Fibroblast of the aortic adventitia (primary cell): ENCODE results near the gene IGFL4. TPM values are rescaled to one million over a fixed set of nuclear protein-coding genes. Genes with fewer than 3 reads are reported as not detected.
A peak's percentile ranks its signal among the peaks of the same experiment; 100 is the strongest.

Source experiments
- DNase-seq: peaks from one replicate; pipeline ENCODE4 v3.0.0-alpha.2; 2010; ENCODE audit warnings: low read depth
- H3K4me3 ChIP-seq: 2 replicates; pipeline ENCODE4 v1.5.1; 2011; ENCODE audit warnings: low read depth, mild to moderate bottlenecking, control low read depth, low read length, moderate library complexity
- CTCF ChIP-seq: IDR thresholded peaks from 2 replicates; pipeline ENCODE4 v1.5.1; 2011; ENCODE audit warnings: mild to moderate bottlenecking, low read length, control low read depth, inconsistent platforms; ENCODE audit not compliant: insufficient read depth
- total RNA-seq: library from RNA; depleted of rRNA; stranded (reverse); fragments of >200 nt; gene quantifications from 2 replicates; pipeline ENCODE4 v1.2.3, GENCODE V29; 2012; ENCODE audit warnings: low replicate concordance

Gene IGFL4
- total RNA-seq, 1 donor, result 0.27 TPM

GRCh38 chr19:46065486-46066071 is 24.8 kb upstream of the IGFL4 start:
- no peak for TF ChIP-seq CTCF
- peak; percentile 76 for DNase-seq
- no peak overlapping the region for H3K4me3 ChIP-seq

DNA sequence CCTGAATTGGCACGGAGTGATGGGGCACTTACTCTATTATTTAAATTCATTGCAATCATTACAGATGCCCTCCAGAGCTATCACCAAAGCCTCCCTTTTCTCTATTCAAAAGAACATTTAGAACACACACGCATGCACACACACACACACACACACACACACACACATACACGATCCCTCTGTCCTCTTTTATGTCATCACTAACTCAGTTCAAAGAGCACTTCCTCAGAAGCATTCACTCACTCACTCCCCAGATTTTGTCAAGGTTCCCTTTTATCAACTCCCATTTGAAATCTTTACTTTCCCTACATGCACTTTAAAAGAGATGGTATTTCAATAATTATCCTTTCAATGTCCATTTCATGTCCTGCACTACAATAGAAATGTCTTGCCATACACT is 22.4 kb upstream of the IGFL4 start:
- DNase-seq, result no peak
- TF ChIP-seq CTCF, result no peak

GRCh38 chr19:46060012-46060411 is 19.2 kb upstream of the IGFL4 start:
- no peak overlapping the region for H3K4me3 ChIP-seq
- no peak for DNase-seq
- no peak for TF ChIP-seq CTCF

More for the DNA sequence above, 22.4 kb upstream of the IGFL4 start:
- no peak overlapping the region for H3K4me3 ChIP-seq

- no peak for DNase-seq
- no peak for TF ChIP-seq CTCF
- no peak overlapping the region for H3K4me3 ChIP-seq
These were observed 18.0 kb upstream of the IGFL4 start for GRCh38 chr19:46058778-46059177.

DNA sequence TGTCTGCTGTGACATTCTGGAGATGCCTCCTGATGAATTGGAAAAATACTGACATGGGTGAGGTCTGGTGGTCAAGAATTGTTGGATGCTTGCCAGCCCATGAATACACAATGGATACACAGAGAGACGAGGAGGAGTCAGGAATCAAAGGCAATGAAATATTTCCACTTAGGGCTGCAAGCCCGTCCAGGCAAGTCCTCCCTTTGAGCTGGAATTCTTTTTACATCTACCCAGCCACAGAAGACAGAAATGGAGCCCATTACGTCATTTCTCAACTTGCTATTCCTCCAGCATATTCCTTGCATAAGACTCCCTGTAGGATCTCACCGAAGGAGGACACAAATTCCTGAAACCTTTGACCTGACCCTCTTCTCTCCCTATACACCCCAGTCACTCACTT is 15.7 kb upstream of the IGFL4 start:
- no peak for TF ChIP-seq CTCF
- no peak for DNase-seq
- H3K4me3 ChIP-seq, result no peak overlapping the region

GRCh38 chr19:46052896-46053295 is 12.1 kb upstream of the IGFL4 start:
- no peak overlapping the region for H3K4me3 ChIP-seq
- TF ChIP-seq CTCF, result no peak
- no peak for DNase-seq

- TF ChIP-seq CTCF, result no peak
- H3K4me3 ChIP-seq, result no peak overlapping the region
- DNase-seq, result no peak
These were observed 8.8 kb upstream of the IGFL4 start for GRCh38 chr19:46049597-46049996.
